Measurements from ENCODE around the gene ARHGEF40.

The ARHGEF40 gene

GRCh38 chr14:21136024-21136423 is 65.9 kb downstream of the ARHGEF40 start:
- no peak for DNase-seq

All from stimulated activated CD4-positive, alpha-beta T cell treated with anti-CD3 and anti-CD28 coated beads, Interleukin-1b, Interleukin-23, amount 100 ng/mL, for 48 hours (primary cell).